ENCODE results near the gene CCDC170.

The CCDC170 gene

GRCh38 chr6:151549790-151550189, 56.0 kb downstream of the CCDC170 start:
- DNase-seq, result no peak

GRCh38 chr6:151550618-151551017, 56.8 kb downstream of the CCDC170 start:
- DNase-seq, result no peak

- DNase-seq, result no peak
These were observed 57.5 kb downstream of the CCDC170 start for GRCh38 chr6:151551223-151551857.

DNA sequence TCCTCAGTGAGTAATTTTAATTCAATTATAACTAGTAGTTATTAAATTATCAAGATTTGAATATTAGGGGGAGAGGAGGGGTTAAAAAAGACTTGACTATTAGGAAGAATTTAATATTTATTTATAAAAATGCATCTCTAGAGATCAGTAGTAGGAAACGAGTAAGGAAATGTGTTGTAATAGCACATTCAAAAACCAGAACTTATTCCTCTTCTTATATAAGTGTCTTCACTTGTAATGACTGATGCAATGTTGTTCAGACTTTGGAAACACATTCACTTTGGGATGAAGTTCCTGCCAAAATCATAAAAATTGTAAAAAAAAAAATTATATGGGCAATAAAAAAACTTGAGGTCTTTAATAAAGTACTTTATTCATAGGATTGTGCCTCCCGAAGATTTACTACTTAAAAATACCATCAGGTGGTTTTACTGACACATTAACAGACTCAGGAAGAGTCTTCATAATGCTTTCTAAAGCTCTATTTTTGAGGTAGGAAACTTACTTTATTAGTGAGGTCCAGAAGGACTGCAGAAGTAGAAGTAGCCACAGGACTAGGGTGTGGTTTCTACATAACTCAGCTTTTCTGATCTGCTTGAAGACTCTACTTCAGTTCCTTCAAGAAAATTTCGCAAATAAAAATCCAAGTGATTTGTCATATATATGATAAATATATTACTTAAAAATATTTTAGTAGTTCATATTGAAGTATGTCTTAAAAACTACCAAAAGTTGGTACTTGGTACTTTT, 59.8 kb downstream of the CCDC170 start:
- DNase-seq, result peak; percentile 64 to 69

GRCh38 chr6:151561238-151561637, 67.4 kb downstream of the CCDC170 start:
- DNase-seq, result no peak

- no peak for DNase-seq
These were observed 70.8 kb downstream of the CCDC170 start for GRCh38 chr6:151564654-151565053.

DNA sequence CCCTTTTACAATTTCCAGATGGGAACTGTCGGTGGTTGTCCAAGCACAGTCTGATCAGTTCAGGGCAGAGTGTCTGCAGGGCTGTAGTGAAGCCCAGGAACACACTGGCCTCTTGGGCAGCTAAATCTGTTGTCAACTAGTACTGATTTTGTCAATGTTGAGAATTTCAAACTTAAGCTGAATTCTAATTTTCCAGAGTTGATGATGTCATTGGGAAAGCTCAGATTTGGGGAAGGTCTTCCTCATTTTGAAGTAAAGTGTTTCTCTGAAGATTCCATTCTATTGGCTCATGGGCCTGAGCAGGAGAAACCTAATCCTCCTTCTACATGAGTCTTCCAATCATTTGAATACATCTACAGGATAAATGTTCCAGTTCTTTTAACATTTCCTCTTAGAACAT, 72.1 kb downstream of the CCDC170 start:
- no peak for DNase-seq

DNA sequence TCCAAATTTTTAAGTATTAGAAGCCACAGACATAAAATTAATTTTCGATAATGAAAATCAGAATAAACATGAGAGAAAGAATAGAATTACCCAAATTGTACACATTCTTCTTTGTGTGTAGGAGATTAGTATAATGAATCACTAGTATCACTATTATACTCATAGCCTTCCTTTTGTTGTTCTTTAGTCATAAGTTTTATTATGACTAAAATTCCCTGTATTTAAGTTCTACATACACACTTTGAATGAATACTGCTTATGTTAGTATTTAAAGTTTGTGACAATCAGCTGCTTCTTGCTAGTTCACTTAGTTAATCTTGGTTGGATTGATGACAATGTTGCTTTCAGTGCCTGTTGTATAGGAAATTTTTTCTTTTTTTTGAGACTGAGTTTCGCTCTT, 72.7 kb downstream of the CCDC170 start:
- no peak for DNase-seq

GRCh38 chr6:151576633-151577032, 82.8 kb downstream of the CCDC170 start:
- DNase-seq, result no peak

GRCh38 chr6:151577257-151577656, 83.4 kb downstream of the CCDC170 start:
- peak; percentile 8 to 22 for DNase-seq

GRCh38 chr6:151585741-151586140, 91.9 kb downstream of the CCDC170 start:
- no peak for DNase-seq

DNA sequence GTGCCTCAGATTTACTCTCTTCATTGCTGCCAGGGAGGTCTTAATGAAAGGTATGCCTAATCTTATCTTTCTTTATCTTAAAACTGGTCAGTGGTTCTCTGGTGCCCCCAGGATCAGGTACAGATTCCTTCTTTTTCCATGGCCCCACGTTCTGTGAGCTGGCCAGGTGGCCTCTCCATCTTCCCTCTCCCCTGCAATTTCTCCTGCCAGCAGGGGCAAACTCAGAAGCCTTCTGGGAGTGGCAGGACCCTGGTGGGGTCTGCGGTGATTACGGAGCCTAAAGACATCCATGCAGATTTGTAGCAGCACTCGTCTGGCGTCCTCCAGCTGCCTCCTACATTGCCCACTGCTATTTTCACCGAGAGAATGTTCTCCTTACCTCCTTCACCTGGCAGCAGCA, 95.8 kb downstream of the CCDC170 start:
- no peak for DNase-seq

GRCh38 chr6:151590742-151591141, 96.9 kb downstream of the CCDC170 start:
- DNase-seq, result no peak

DNA sequence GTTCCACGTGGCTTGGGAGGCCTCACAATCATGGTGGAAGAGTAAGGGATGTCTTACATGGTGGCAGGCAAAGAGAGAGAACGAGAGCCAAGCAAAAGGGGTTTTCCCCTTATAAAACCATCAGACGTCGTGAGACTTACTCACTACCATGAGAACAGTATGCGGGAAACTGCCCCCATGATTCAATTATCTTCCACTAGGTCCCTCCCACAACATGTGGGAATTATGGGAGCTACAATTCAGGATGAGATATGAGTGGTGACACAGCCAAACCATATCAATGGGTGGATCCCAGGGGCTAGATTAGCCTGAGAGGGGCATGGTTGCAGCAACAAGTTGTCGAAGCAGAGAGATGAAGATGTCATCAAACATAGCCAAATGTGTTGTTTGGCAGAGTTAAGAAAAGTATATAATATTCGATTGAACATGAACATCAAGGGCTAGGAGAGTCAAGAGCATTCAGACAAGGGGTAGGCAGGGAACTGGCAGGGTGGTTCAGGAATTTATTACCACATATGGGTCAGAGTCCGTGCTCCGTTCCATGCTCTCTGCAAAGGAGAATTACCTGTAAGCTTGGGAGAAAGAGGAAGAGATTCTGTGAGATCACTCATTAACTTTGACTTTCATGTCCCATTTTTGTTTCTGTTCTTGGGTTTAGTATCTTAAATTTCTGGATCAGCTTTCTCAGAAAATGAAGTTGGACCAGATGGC, 98.8 kb downstream of the CCDC170 start:
- DNase-seq, result no peak

DNA sequence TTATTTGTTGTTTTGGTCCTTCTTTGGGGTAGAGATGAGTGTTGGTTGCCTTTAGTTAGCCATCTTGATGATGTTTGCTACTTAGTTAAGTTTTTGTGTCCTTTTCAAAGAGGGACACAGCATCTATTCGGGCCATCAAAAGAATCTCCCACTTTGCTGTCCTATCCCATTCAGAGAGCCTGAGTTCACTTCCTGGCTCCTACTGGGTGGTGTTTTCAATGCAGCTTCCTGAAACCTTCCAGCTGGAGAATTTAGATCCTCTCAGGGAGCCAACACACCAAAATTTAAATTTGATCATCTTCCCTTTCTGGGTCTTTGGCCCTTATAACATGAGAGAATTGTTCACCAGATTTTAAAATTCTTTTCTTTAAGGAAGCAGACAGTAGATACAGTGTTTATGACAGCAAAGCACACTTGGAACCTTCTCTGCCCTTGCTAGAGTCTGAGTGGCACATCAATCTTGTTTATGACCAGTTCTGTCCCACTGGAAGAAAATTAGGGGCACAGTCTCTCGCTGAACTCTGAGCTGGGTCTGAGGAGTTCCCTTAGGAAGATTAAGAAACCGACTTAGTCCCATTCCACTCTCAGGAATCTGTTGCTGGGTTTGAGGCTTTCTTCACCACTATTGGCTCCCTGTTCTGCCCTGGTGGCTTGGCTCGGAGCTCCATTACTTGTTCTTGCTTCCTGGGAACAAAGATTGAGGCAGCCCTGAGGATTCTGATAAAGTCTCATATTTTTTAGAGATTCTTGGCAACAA, 115.5 kb downstream of the CCDC170 start:
- no peak for DNase-seq

GRCh38 chr6:151610326-151610725, 116.5 kb downstream of the CCDC170 start:
- DNase-seq, result no peak

- no peak for DNase-seq
These were observed 120.8 kb downstream of the CCDC170 start for GRCh38 chr6:151614630-151615029.

DNA sequence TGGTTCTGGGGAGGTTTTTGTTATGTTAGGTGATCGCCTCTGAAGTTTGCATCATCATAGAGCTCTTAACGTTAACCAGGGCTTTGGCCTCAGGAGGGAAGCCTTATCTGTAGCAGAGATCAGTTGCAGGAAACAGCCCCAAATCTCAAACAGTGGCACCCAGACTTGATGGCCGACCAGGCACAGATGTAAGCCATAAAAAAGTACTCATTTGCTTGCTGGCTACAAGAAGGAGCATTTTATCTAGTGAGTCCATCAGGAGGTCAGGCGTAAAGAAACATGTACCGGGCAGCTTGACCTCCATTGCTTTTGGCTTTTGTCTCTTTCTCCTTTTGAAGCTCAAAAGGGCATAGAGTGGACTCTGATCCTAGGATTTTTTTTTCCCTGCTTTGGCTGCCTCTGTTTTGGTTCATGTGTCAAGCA, 122.3 kb downstream of the CCDC170 start:
- DNase-seq, result no peak

DNA sequence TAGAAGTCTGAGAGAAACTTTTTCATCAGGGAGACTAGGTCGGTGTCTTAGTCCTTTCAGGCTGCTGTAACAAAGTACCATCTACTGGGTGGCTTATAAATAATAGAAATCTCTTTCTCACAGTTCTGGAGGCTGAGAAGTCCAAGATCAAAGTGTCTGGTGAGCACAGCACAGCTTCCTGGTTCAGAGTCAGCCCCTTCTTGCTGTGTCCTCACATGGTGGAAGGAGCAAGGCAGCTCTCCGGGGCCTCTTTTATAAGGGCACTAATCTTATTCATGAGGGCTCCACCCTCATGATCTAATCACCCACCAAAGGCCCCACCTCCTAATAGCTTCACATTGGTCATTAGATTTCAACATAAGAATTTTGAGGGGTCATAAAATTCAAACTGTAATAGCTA, 122.8 kb downstream of the CCDC170 start:
- no peak for DNase-seq

DNA sequence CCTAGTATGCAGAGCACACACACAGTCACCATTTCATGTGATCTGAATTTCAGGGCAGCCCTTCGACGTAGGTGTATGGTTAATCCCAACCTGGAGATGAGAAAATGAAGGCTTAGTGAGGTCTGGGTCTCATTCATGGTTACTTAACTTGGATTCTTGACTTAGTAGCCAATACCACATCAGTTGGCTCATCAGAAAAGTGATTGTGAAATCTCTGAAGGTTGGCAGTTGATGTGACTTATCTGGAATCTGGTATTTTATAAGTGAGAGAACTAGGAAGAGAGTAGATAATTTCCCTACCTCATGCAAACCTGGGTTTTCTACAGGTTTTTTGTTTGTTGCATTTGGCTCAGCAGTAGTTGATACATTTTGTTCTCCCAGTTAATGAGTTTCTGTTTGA, 123.7 kb downstream of the CCDC170 start:
- no peak for DNase-seq

GRCh38 chr6:151618717-151619116, 124.9 kb downstream of the CCDC170 start:
- no peak for DNase-seq

GRCh38 chr6:151620179-151620578, 126.4 kb downstream of the CCDC170 start:
- DNase-seq, result no peak

- no peak for DNase-seq
These were observed 130.3 kb downstream of the CCDC170 start for GRCh38 chr6:151624071-151624470.

Data from AML-193 (cell line).